Right lobe of liver (tissue), 4 donors: ENCODE measurements around the gene RIPOR2.

Experiments used
- POLR2A ChIP-seq: fragments of 450-650 bp; IDR thresholded peaks from one replicate; pipeline ENCODE4 v1.6.1; 2017; ENCODE audit warnings: antibody characterized with exemption, mild to moderate bottlenecking
- TF ChIP-seq, protein P1 (sequence below), 4 donors: fragments of 200-600 bp in 3 of 4; fragments of 450-650 bp in 1 of 4; IDR thresholded peaks; one replicate each; pipeline versions ENCODE4 v1.5.1 to v1.8.0; 2016 to 2022; ENCODE audit warnings: antibody characterized with exemption in 4 of 4, mild to moderate bottlenecking in 2 of 4
- donor health status: DM: no; HTN: no; CAD: no.
- donor health status: DM: no; HTN: no; CAD: no.
- donor health status: DM: no; HTN: yes; CAD: no.

DNA sequence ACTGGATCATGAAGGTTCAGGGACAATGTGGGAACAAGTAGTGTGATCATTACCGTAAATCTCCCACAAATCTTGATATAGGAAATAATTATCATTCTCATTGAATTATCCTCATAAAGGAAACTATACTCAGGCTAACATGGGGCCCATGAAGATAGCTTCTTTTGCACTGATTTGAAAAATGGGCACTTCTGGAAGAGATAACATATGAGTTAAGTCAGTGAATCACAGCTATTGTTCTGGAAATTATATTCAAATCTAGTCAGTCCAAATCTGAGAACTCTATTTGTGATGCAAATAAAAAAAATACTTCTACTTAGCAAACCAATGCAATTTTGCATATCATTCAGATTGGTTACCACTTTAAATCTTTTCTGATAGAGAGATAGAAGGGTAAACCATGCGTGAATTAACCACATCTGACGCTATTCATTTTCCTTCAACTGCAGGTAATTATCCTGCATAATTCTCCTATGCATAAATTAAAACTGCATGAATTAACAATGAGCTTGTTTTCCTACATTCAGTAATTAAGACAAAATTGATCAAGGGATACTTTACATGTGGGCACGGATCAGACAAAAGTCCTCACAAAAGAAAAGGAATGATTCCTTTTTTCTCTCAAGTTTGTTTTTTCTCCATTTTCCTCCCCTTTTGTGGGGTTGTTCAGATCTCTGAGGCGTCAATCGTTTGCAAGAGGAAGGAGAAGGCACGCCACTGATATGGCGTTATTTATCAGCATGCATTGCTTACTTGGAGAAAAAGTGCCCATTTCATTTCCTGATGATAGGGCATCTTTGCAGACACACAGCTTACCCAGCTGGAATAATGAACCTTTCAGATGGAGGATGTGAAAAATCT lies 36.4 kb downstream of the RIPOR2 start:
- TF ChIP-seq, protein P1, sequence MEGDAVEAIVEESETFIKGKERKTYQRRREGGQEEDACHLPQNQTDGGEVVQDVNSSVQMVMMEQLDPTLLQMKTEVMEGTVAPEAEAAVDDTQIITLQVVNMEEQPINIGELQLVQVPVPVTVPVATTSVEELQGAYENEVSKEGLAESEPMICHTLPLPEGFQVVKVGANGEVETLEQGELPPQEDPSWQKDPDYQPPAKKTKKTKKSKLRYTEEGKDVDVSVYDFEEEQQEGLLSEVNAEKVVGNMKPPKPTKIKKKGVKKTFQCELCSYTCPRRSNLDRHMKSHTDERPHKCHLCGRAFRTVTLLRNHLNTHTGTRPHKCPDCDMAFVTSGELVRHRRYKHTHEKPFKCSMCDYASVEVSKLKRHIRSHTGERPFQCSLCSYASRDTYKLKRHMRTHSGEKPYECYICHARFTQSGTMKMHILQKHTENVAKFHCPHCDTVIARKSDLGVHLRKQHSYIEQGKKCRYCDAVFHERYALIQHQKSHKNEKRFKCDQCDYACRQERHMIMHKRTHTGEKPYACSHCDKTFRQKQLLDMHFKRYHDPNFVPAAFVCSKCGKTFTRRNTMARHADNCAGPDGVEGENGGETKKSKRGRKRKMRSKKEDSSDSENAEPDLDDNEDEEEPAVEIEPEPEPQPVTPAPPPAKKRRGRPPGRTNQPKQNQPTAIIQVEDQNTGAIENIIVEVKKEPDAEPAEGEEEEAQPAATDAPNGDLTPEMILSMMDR (IDR thresholded peaks at IDR 0.05) = no peak
- TF ChIP-seq POLR2A = no peak
